Hematopoietic multipotent progenitor cell treated with erythropoietin and hydrocortisone succinate and interleukin-3 and kit ligand, for 4 days (in vitro differentiated cells): ENCODE data around the gene RAB24.
A peak's percentile ranks its signal among the peaks of the same experiment; 100 is the strongest.
"Not testable (repeated sequence)": the region's sequence is repeated elsewhere in the genome, so short reads cannot be mapped to it uniquely, and the experiment has no call there.

ENCODE experiments used
- DNase-seq: peaks from one replicate; pipeline ENCODE4 v3.0.0-alpha.2; 2015

Gene RAB24

DNA sequence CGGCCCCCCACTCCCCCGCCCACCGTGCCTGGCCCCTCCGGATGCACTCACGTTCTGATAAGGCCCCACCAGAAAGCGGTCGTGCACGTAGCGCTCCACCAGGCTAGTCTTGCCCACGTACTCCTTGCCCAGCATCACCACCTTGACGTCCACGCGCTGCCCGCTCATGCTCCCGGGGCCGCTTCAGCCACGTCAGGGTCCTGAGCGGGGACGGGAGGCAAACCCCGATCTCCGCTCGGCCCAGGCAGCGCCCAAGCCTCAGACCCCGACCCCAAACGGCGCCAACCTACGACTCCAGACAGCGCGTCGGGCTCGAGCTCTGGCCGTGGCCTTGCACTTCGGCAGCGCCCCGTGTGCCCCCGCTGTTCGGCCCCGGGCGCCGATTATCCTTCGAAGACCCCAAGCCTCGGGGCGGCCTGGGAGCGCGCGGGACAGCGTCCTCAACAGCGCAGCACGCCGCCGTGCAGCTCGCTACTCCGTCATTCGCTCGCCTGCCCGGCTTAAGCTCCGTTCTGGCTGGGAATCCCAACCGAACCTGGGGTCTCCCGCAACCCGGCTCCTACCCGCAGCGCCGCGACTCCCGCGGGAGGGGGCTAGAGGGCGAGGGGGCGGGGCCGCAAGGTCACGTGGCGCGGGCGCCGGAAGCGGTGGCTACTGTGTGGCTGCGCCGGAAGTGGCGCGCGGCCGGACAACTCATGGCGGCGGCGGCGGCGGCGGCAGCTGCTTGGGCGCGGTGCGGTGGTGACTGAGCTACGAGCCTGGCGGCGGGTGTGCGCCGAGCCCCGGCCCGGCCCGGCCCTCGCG lies at the start of gene RAB24, which contains the start of gene PRELID1:
Gene RAB24 (minus strand): TSS at position 599 of the 804 bp plus-strand sequence. CDS start 431 bp downstream, at position 168.
Gene PRELID1 (plus strand): TSS at position 679 of the 804 bp plus-strand sequence. CDS start 187 bp downstream, outside the sequence.
- peak; percentile 95 for DNase-seq

DNA sequence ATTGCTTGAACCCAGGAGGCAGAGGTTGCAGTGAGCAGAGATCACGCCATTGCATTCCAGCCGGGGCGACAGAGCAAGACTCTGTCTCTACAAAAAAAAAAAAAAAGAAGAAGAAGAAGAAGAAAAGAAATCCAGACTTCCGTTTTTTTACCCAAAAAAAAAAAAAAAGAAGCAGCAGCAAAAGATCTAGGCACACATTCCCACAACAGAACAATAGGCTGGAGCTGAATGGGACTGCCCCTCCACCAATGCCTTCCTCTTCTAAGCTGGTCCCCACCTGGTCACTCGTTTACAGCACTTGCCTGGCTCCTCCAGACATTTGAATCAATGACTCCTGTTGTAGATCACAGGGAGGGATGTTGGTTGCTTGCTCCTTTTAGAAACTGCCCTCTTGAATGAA lies 49.6 kb upstream of the RAB24 start:
- DNase-seq, result peak; percentile 38

DNA sequence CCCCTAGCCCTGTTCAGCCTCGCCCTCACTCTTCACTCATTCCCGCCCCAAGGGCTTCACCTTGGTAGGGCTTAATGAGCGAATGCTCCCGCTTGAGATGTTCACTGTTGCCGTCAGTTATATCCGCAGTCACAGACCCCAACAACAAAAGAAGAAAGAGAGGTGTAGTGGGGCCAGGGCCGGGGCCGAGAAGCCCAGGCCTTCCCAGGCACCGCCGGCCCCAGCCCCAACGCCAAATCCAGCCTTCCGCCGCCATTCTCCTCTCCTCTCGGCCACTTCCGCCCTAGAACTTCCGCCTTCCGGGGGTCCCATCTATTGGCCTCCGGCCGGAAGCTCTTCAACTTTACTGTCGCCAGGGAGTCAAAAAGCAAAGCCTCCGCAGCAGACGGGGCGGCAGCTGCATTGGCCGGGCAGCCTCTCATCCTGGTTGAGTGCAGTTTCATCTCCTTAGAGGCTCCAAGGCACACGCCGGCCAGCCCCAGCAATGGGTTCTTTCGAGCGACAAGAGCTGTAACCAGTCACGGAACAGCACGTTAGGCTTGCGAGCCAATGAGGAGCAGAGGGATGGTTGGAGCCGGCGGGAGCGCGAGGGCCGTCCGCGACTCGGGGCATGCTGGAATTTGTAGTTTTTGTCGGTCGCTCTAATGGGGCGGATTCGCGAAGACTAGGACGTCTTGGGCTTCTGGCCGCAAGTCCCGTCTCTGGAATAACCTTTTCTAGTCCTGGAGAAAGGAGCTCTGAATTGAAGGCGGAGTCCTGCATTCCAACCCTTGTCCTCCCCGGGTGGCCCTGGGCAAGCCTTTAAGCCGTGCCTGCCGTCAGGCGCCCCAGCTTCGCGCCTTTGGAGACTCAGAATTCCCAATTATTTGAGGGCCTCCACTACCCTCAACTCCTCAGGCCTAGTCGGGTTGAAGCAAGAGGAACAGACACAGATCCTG lies 48.1 kb upstream of the RAB24 start, which contains the start of gene LMAN2:
Gene LMAN2 (minus strand): TSS at position 277 of the 938 bp plus-strand sequence. CDS start 21 bp downstream, at position 256.
- peak; percentile 98 for DNase-seq

DNA sequence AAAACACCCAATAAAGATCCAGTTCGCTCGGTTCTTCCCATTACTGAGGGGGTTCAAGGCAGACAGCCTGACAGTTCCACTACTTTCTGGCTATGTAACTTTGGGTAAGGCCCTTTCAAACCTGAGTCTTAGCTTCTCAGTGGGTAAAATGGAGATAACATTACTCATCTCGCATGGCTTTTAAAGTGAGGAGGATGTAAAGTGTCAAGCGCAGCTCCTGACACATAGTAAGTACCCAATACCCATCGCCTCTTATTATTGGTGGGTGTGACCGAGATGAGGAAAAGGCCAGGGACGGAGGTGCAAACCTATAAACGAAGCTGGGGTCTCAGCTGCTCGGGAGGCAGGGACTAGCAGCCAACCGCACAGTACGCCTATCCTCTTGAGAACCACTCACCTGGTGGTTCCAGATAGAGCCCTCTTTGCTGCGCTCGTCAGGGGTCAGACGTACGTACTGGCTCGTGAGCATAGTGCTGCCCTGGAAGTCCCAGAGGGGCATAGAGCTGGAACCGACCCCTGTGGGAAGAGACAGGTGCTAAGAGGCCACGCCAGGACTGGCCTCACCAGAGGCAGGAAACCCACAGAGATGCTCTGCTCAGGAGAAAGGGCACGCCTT lies 47.4 kb upstream of the RAB24 start:
- DNase-seq, result no peak

DNA sequence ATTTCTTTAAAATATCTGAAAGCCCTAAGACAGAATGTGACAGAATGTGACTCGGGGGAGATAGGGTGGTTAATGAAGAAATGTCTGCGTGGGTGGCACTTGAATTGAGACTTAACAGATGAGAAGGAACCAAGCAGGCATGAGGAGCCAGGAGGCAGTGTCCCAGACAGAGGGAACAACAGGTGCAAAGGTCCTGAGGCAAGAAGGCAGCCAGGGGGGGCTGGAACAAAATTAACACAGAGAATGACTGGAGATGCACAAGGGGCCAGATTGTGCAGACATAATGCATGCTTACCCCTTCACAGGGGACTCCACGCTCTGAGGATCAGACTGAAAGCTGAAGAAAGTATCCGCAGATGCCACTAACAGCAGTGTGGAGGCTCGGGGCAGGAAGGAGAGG lies 46.2 kb upstream of the RAB24 start:
- DNase-seq, result no peak

DNA sequence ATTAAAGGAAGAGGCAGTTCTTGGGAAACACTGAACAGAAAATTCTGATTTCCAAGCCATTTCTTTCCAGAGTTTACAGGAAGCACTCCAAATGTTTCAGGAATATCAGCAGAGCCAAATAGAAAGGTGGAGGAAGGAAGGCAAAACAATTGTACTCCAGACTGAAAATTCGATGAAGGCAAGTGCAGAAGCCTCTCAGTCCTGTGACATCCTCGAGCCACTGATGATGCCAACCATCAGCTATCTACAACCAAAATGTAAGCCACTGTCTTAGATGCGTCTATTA lies 45.8 kb upstream of the RAB24 start:
- DNase-seq, result no peak

DNA sequence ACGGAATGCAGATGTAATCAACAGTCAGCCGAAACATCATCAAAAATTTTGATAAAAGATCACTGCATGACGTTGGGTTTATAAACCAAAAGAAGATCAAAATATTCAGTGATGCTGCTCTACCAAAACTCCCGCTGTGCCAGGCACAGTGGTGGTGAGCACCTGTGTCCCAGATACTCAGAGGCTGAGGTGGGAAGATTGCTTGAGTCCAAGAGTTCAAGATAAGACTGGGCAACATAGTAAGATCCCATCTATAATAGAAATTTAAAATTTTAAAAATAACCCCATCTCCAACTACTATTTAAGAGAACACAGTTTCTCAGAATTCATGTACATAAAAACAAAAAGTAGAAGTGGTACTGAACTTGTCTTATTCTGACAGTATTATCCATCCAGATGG lies 44.2 kb upstream of the RAB24 start:
- no peak for DNase-seq

DNA sequence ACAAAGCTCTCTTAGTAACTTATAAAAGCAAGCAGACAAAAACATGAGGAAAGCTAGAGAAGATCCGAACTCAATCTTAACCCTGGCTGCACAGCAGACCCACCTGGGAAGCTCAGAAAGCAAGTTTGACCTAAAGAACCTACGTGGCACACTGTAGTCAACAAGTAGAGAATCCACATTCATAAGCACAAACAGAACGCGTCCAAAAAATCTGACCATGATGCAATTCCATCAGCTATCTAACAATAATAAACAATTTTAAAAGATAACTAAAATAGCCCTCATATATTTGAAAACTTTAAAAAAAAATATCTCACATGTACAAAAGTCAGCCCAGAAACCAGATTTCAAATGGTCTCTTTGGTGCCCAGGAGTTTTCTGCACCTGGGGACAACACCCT lies 43.3 kb upstream of the RAB24 start:
- DNase-seq, result no peak

DNA sequence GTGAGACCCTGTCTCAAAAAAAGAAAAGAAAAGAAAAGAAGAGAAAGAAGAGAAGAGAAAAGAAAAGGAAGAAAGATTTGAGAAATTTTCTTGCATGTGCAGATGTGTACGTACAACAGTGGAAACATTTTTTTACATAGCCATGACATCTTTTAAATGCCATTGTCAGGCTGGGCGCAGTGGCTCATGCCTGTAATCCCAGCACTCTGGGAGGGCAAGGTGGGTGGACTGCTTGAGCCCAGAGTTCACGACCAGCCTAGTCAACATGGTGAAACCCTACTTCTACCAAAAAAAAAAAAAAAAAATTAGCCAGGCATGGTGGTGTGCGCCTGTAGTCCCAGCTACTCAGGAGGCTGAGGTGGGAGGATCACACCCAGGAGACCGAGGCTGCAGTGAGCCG lies 41.4 kb upstream of the RAB24 start:
- DNase-seq, result no peak

DNA sequence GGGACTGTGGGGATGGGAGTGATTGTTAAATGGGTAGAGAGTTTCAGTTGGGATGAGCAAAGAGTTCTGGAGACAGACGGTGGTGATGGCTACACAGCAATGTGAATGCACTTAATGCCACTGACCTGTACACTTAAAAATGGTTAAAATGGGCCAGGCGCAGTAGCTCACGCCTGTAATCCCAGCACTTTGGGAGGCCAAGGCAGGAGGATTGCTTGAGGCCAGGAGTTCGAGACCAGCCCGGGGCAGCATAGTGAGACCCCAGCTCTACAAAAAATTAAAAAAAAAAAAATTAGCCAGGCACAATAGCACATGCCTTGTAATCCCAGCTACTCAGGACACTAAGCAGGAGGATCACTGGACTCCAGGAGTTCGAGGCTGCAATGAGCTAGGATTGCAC lies 40.3 kb upstream of the RAB24 start:
- DNase-seq, result no peak

DNA sequence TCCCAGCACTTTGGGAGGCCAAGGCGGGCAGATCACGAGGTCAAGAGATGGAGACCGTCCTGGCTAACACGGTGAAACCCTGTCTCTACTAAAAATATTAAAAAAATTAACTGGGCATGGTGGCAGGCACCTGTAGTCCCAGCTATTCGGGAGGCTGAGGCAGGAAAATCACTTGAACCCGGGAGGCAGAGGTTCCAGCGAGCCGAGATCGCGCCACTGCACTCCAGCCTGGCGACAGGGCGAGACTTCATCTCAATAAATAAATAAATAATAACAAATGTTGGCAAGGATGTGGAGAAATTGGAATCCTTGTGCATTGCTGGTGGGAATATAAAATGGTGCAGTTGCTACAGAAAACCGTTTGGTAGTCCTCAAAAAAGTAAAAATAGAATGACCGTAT lies 39.5 kb upstream of the RAB24 start:
- not testable (repeated sequence) for DNase-seq

DNA sequence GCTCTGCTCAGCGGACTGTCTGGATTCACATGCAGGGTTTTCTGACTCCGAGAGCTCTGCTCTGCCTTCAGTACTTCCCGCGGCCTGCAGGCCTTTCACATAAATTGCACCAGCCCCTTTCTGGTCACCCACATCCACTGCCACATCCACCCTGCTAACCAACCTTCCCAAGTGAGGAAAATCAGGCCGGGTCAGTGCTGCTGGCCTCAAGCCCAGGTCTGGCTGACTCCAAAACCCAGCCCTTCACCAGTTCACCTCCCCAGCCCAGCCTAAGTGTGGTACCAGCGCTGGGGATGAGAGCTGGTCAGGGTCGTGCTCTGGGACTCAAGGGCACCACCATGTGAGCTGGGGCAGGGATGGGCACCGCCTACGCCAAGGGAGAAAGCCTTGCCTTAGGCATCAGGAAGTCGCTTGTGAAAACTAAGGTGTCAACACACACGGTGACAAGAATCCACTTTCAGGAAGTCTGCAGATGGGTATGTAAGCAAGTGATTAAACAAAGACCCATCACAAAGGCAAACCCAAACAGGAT lies 35.7 kb upstream of the RAB24 start:
- no peak for DNase-seq

DNA sequence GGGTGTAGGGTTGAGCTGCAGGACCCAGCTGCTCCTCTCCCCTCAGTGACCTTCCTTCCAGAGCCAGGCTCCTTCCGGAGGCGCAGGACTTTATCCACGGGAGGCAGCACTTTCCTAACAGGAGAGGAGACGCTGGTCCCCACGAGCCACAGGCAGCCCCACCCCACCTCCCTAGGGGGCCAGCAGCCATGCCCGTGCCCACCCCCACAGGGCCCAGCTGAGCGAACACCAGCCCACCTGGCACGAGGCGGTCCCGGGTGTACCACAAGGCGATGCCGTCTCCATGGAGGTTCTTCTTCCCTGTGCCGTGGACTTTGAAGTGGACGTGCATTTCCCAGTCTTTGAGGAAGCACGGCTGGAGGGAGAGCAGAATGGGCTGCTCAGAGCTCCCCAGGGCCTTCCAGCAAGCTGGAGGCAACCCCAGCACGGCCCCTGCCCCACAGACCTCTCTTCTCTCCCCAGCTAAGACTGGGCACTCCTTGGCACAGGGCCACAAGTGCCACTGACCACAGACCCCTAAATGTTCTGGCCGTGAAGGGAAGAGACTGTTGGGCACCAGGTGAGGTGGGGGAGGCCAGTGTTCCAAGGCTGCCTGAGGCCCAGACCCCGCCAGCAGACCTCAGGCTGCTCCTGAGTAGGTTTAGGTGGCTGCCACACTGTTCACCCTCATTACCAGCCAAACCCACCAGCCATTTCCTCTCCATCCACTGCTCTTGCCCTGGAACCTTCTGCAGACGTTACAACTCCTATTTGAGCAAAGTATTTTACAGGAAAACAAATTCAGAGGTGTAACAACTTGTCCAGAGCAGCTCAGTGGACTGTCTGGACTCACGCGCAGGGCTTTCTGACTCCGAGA lies 35.0 kb upstream of the RAB24 start:
- no peak for DNase-seq

DNA sequence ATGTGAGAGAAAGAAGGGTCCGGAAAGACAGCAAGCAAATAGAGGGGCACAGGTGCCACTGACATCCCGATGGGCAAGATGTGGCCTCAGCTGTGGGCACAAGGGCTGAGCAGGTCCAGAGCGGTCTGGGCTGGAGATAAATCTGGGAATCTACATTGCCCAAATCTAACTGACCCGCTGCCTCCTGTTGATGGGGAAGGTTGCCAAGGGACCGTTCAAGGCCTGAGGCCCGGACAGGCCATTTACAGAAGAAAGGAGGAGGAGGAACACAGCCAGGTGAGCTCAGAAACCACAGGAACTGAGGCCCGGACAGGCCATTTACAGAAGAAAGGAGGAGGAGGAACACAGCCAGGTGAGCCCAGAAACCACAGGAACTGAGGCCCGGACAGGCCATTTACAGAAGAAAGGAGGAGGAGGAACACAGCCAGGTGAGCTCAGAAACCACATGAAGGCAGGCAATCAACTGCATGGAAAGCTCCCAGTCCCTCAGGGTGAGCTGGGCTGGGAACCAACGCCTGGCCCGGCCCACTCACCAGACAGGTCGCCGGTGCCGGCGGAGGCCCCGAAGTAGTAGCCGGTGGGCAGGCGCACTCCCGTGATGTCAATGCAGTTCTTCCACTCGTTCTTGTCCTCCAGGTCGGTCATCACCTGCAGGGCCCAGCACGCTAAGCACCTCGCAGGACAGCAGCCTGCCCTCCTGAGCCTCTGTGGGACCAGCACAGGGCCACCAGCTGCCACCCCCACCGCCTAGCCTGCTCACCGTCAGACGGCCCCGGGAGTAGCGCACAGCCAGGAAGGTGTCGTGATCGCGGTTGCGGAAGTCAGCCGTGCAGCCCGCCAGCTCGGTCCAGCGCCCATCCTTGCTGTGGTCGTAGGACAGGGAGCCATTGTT lies 33.3 kb upstream of the RAB24 start:
- DNase-seq, result no peak

DNA sequence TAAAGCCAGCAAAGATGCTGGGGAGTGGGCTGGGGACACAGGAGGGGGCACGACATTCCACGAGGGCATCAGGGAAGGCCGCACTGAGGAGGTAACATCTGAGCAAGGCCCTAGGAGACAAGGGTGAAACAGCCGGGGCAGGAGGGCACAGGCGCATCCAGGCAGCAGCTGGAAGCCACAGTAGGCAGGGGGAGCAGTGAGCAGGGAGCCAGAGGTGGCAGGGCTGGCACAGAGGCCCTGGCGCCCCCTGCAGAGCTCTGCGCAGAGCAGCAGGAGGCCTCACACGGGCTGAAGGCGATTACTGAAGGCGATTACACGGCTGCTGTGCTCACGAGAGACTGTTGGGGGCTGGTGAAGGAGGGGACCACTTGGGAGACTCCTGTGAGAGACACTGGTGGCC lies 32.6 kb upstream of the RAB24 start:
- peak; percentile 91 for DNase-seq

DNA sequence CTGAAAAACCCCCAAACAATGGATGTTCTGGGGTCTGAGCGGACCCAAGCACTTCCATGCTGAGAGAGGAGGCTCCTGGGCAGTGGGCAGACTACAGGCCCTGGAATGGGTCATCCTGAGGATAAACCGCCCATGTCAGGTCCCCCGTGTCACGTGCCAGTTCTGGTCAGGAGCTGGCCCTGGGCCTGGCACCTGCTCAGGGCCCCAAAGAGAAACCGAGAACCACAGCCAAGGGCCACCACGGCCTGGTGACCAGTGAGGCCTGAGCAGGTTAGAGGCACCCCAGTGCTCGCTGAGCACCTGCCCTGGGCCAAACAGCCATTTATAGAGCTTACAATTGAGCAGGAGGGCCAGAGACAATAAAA lies 32.2 kb upstream of the RAB24 start:
- no peak for DNase-seq

DNA sequence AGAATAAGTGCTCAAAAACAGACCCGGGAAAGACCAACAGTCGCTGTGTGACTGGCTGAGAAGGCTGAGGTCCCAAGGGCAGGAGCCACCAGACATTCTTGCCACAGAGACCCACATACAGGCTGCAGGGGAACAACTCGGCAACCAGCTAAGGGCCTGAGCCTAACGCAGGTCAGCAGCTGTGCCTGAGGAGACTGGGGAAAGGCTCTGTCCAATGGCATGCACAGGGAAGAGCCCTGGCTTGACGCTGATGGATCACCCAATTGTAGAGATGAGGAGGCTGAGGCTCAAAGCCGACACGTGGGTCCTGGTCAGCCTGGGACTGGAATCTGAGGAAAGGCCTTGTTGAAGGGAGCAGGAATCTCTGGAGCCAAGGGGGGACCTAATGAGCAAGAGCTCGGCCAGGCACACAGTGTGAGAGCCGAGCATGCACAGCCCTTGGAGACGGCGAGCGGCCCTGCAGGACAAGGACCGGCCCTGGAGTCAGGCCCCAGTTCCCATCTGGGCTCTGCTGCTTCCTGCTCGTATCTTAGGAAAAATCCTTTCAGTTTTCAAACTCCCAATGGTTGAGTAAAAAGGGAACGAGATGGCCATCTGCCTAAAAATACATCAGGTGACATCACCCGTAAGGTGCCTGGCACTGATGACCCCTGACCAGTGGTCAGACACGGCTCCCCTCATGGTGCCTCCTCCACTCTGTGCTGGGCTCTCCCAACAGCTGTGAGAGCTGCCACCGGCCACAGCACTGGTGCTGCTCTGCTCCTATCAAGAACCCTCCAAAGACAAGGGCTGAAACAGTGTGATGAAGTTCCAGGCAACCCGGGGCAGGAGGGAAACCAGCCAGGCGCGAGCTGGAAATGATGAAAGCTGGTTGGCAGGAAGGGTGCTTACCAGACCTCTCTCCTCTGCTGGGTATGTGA lies 31.5 kb upstream of the RAB24 start:
- DNase-seq, result no peak

DNA sequence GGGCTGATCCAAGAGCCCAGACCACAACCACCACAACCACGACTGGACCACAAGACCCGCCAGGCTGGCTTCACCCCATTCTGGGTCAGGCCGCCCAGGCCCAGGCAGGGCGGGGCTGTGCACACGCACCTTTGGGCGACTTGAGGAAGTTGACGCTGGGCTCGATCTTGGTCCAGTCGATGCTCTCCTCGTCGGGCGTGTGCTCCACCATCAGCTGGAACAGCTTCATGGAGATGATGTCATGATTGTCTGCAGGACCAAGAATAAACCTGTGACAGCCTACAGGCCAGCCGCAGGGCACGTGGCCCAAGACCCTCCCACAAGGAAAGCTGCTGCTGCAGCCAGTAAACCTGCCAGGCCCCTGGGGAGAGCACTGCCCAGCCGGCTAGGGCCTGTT lies 30.6 kb upstream of the RAB24 start:
- DNase-seq, result no peak

DNA sequence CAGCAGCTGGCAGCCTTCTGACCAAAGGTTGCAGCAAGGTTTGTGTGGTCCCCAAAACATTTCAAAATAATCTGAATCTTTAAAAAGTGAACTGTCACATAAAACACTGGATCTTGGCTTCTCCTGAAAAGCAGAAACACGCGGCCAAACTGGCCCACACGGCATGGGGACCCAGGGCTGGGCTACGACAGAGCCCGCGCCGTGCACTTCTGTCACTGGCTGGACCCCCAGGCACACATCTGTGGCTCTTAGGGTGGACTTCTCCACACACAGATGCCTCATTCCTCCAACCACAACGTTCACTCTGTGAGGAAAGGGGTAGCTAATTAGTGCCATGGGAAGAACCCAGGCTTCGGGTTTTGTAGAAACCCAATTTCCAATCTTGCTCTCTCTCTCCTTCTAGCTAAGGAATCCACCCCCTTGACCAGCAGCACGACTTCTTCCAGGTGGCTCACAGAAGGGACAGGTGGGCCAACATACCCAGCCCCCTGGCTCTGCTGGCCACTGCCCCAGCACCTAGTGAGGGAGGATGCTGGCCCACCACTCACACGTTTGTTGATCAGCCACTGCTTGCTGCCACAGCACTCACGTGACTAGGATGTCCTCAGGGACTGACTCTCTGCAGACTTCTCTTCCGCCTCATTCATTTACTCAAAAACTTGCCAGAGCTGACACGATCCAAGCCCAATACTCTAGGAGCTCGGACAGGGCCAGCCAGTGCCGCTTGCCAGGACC lies 30.1 kb upstream of the RAB24 start:
- no peak for DNase-seq
